ENCODE measurements around the gene CHRNB2. TPM values are rescaled to one million over a fixed set of nuclear protein-coding genes. Genes with fewer than 3 reads are reported as not detected.

The CHRNB2 gene
- total RNA-seq, 1 donor from 2014 or later: 2.5 TPM

- Histone ChIP-seq H3K27me3 (ENCODE audit: control insufficient read depth, insufficient read depth, low read length) (no peaks in the 10 kb centered on the region), H3K4me3 (ENCODE audit: low read depth, low read length) (no peak overlapping the region), H3K36me3 (ENCODE audit: control insufficient read depth, insufficient read depth, low read length) (peaks cover 4% of the 10 kb centered on the region)
- no peak for TF ChIP-seq CTCF (IDR thresholded peaks at IDR 0.05; ENCODE audit: insufficient read depth, low read length, poor library complexity, severe bottlenecking)
- no peak for DNase-seq (ENCODE audit: low read depth)
These were observed 11.8 kb downstream of the CHRNB2 start for GRCh38 chr1:154579374-154579773.

GRCh38 chr1:154581766-154582165, 14.2 kb downstream of the CHRNB2 start:
- H3K27me3 ChIP-seq (ENCODE audit: control insufficient read depth, insufficient read depth, low read length): no peaks in the 10 kb centered on the region
- no peak overlapping the region for H3K4me3 ChIP-seq (ENCODE audit: low read depth, low read length)
- peaks cover 6% of the 10 kb centered on the region for H3K36me3 ChIP-seq (ENCODE audit: control insufficient read depth, insufficient read depth, low read length)
- no peak for DNase-seq (ENCODE audit: low read depth)
- TF ChIP-seq CTCF (IDR thresholded peaks at IDR 0.05; ENCODE audit: insufficient read depth, low read length, poor library complexity, severe bottlenecking): no peak

- H3K36me3 ChIP-seq (ENCODE audit: control insufficient read depth, insufficient read depth, low read length): peaks cover 8% of the 10 kb centered on the region
- TF ChIP-seq CTCF (IDR thresholded peaks at IDR 0.05; ENCODE audit: insufficient read depth, low read length, poor library complexity, severe bottlenecking): no peak
These were observed 15.3 kb downstream of the CHRNB2 start for GRCh38 chr1:154582885-154583284.

GRCh38 chr1:154583773-154584172, 16.2 kb downstream of the CHRNB2 start:
- Histone ChIP-seq H3K4me3 (ENCODE audit: low read depth, low read length) (no peak overlapping the region), H3K36me3 (ENCODE audit: control insufficient read depth, insufficient read depth, low read length) (peaks cover 8% of the 10 kb centered on the region), H3K27me3 (ENCODE audit: control insufficient read depth, insufficient read depth, low read length) (no peaks in the 10 kb centered on the region)
- TF ChIP-seq CTCF (IDR thresholded peaks at IDR 0.05; ENCODE audit: insufficient read depth, low read length, poor library complexity, severe bottlenecking): no peak
- DNase-seq (ENCODE audit: low read depth): no peak

More at GRCh38 chr1:154582885-154583284, 15.3 kb downstream of the CHRNB2 start:
- DNase-seq (ENCODE audit: low read depth): no peak
- no peaks in the 10 kb centered on the region for H3K27me3 ChIP-seq (ENCODE audit: control insufficient read depth, insufficient read depth, low read length)
- H3K4me3 ChIP-seq (ENCODE audit: low read depth, low read length): no peak overlapping the region

GRCh38 chr1:154584267-154584994, 16.9 kb downstream of the CHRNB2 start:
- Histone ChIP-seq H3K27me3 (ENCODE audit: control insufficient read depth, insufficient read depth, low read length) (no peaks in the 10 kb centered on the region), H3K36me3 (ENCODE audit: control insufficient read depth, insufficient read depth, low read length) (peaks cover 8% of the 10 kb centered on the region), H3K4me3 (ENCODE audit: low read depth, low read length) (no peak overlapping the region)
- no peak for DNase-seq (ENCODE audit: low read depth)
- no peak for TF ChIP-seq CTCF (IDR thresholded peaks at IDR 0.05; ENCODE audit: insufficient read depth, low read length, poor library complexity, severe bottlenecking)

- DNase-seq (ENCODE audit: low read depth): no peak
- no peak for TF ChIP-seq CTCF (IDR thresholded peaks at IDR 0.05; ENCODE audit: insufficient read depth, low read length, poor library complexity, severe bottlenecking)
- H3K27me3 ChIP-seq (ENCODE audit: control insufficient read depth, insufficient read depth, low read length): no peaks in the 10 kb centered on the region
- peaks cover 9% of the 10 kb centered on the region for H3K36me3 ChIP-seq (ENCODE audit: control insufficient read depth, insufficient read depth, low read length)
- no peak overlapping the region for H3K4me3 ChIP-seq (ENCODE audit: low read depth, low read length)
These were observed 18.7 kb downstream of the CHRNB2 start for GRCh38 chr1:154586231-154586630.

Data from kidney epithelial cell (primary cell).